Measurements from ENCODE around the gene TMED9. TPM values are rescaled to one million over a fixed set of nuclear protein-coding genes. Genes with fewer than 3 reads are reported as not detected.
"Not testable (repeated sequence)": the region's sequence is repeated elsewhere in the genome, so short reads cannot be mapped to it uniquely, and the experiment has no call there.

Gene TMED9
- total RNA-seq, 1 donor from 2014 or later: 216 TPM

DNA sequence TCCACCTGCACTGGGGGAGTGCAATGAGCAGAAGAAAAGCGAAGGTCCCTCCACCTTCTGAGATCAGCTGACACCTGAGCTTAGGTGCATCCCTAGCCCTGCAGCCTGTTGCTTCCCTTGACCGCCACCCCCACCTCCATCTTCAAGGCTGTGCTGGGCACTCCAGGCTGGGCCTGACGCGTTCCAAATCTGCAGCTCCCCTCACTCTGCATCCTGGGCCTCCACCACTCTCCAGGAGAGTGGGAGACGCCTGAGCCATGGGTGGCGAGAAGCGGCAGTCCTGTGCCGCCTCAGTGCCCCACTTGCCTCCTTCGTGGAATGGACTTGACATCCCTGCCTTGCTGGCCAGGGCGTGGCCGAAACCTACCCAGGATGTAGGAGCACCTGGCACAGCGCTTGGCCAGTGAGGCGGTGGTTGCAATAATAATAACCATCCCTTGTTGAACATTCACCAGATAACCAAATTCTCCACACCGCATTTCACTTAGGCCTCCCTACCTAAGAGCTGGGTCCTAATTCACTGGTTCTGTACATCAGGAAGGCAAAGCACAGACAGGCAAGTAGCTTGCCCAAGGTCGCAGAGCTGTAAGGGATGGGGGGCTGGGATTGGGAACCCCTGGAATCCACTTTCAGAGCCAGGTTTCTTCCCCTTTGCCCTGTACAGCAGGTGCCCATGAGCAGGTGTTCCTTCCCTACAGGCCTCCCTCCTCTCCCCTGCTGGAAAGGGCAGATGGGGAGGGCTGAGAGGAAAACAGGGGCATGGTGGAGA, 19.6 kb downstream of the TMED9 start:
- TF ChIP-seq, protein P1, sequence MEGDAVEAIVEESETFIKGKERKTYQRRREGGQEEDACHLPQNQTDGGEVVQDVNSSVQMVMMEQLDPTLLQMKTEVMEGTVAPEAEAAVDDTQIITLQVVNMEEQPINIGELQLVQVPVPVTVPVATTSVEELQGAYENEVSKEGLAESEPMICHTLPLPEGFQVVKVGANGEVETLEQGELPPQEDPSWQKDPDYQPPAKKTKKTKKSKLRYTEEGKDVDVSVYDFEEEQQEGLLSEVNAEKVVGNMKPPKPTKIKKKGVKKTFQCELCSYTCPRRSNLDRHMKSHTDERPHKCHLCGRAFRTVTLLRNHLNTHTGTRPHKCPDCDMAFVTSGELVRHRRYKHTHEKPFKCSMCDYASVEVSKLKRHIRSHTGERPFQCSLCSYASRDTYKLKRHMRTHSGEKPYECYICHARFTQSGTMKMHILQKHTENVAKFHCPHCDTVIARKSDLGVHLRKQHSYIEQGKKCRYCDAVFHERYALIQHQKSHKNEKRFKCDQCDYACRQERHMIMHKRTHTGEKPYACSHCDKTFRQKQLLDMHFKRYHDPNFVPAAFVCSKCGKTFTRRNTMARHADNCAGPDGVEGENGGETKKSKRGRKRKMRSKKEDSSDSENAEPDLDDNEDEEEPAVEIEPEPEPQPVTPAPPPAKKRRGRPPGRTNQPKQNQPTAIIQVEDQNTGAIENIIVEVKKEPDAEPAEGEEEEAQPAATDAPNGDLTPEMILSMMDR (IDR thresholded peaks at IDR 0.05): no peak
- DNase-seq (ENCODE audit: extremely low spot score, unreplicated experiment): peak; percentile 73
- H3K27ac Mint-ChIP-seq (ENCODE audit: unreplicated experiment): no peak overlapping the region
- H3K4me1 Mint-ChIP-seq (ENCODE audit: unreplicated experiment): peaks cover 13% of the 10 kb centered on the region
- no peak overlapping the region for H3K4me3 Mint-ChIP-seq (ENCODE audit: unreplicated experiment)
- no peaks in the 10 kb centered on the region for H3K9me3 Mint-ChIP-seq (ENCODE audit: unreplicated experiment)
- H3K36me3 Mint-ChIP-seq (ENCODE audit: unreplicated experiment): peaks cover 13% of the 10 kb centered on the region
- no peaks in the 10 kb centered on the region for H3K27me3 Mint-ChIP-seq (ENCODE audit: unreplicated experiment)

DNA sequence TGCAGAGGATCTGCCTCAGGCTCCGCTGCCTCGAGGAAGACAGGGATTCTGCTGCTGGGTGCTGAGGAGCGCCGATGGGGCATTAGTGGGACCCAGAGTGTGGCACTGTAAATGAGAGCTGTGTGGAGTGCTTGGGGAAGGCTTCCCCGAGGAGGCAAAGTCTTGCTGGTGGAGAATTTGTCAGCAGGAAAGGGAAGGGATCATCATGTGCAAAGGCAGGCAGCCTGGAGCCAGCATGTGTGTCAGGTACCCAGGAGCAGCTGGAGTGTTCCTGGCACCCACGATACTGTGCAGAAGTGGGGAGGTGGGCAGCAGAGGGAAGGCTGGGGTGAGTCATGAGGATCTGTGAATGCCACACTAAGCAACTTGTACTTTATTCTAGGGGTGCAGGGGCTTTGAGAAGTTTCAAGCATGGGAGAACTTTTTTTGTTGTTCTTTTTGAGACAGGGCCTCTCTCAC, 20.2 kb downstream of the TMED9 start:
- peaks cover 16% of the 10 kb centered on the region for H3K36me3 Mint-ChIP-seq (ENCODE audit: unreplicated experiment)
- no peak overlapping the region for H3K4me3 Mint-ChIP-seq (ENCODE audit: unreplicated experiment)
- no peak overlapping the region for H3K27ac Mint-ChIP-seq (ENCODE audit: unreplicated experiment)
- DNase-seq (ENCODE audit: extremely low spot score, unreplicated experiment): no peak
- no peaks in the 10 kb centered on the region for H3K27me3 Mint-ChIP-seq (ENCODE audit: unreplicated experiment)
- H3K4me1 Mint-ChIP-seq (ENCODE audit: unreplicated experiment): peaks cover 8% of the 10 kb centered on the region
- no peaks in the 10 kb centered on the region for H3K9me3 Mint-ChIP-seq (ENCODE audit: unreplicated experiment)
- TF ChIP-seq, protein P1 (IDR thresholded peaks at IDR 0.05): no peak

DNA sequence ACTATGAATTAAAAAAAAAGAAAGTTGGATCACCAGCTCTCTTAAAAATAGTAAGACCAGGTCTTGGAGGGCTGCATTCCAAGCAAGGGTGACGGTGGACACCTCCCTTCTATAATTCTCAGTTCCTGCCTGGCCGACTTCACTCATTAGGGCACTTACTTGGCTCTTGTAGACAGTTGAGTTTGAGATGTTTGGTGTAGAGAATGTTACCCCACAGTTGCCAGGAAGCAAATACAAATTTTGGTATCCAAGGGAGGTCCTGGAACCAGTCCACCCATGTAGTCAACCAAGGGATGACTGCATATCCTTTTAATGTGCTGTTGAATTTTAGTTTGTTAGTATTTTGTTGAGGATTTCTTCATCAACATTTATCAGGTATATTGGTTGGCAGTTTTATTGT, 28.6 kb downstream of the TMED9 start:
- H3K4me3 Mint-ChIP-seq (ENCODE audit: unreplicated experiment): no peak overlapping the region
- H3K36me3 Mint-ChIP-seq (ENCODE audit: unreplicated experiment): peaks cover 69% of the 10 kb centered on the region
- H3K9me3 Mint-ChIP-seq (ENCODE audit: unreplicated experiment): no peaks in the 10 kb centered on the region
- H3K27me3 Mint-ChIP-seq (ENCODE audit: unreplicated experiment): no peaks in the 10 kb centered on the region
- H3K27ac Mint-ChIP-seq (ENCODE audit: unreplicated experiment): no peak overlapping the region
- TF ChIP-seq, protein P1 (IDR thresholded peaks at IDR 0.05): no peak
- H3K4me1 Mint-ChIP-seq (ENCODE audit: unreplicated experiment): no peaks in the 10 kb centered on the region
- no peak for DNase-seq (ENCODE audit: extremely low spot score, unreplicated experiment)

DNA sequence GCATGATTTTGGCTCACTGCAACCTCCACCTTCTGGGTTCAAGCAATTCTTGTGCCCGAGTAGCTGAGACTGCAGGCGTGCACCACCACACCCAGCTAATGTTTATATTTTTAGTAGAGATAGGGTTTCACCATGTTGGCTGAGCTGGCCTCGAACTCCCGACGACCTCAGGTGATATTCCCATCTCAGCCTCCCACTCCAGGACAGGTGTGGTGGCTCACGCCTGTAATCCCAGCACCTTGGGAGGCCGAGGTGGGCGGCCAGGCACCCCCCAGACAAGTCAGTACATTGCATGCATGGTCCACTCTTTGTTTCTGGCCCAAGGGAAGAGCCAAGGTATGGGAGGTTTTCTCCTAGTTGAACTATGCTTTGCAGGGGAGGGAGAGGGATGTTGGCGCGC, 32.2 kb downstream of the TMED9 start:
- not testable (repeated sequence) for H3K9me3 Mint-ChIP-seq (ENCODE audit: unreplicated experiment); H3K27ac Mint-ChIP-seq (ENCODE audit: unreplicated experiment); H3K4me1 Mint-ChIP-seq (ENCODE audit: unreplicated experiment); H3K4me3 Mint-ChIP-seq (ENCODE audit: unreplicated experiment); H3K27me3 Mint-ChIP-seq (ENCODE audit: unreplicated experiment)
- peak; percentile 59 for DNase-seq (ENCODE audit: extremely low spot score, unreplicated experiment)
- H3K36me3 Mint-ChIP-seq (ENCODE audit: unreplicated experiment): peaks cover 48% of the 10 kb centered on the region

DNA sequence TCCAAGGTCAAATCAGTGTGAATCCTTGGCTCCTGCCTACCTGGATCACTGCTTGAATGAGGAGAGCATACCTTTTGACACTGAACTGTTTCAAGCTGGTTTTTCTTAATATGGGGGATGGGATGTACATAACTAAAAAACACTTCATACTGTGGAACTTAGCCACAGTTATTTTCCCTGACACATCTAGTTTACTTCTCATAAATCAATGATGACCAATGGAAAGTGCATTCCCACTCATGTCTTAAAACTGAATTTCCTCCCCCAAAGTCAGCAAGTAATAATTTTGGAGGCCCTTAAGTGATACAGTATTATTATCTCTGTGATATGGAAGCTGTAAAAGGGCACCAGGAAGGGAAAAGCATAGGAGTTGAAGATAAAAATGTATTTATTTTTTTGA, 38.2 kb downstream of the TMED9 start:
- not testable (repeated sequence) for H3K27ac Mint-ChIP-seq (ENCODE audit: unreplicated experiment); H3K27me3 Mint-ChIP-seq (ENCODE audit: unreplicated experiment); H3K4me3 Mint-ChIP-seq (ENCODE audit: unreplicated experiment); H3K4me1 Mint-ChIP-seq (ENCODE audit: unreplicated experiment); H3K9me3 Mint-ChIP-seq (ENCODE audit: unreplicated experiment); DNase-seq (ENCODE audit: extremely low spot score, unreplicated experiment)
- peaks cover 14% of the 10 kb centered on the region for H3K36me3 Mint-ChIP-seq (ENCODE audit: unreplicated experiment)

DNA sequence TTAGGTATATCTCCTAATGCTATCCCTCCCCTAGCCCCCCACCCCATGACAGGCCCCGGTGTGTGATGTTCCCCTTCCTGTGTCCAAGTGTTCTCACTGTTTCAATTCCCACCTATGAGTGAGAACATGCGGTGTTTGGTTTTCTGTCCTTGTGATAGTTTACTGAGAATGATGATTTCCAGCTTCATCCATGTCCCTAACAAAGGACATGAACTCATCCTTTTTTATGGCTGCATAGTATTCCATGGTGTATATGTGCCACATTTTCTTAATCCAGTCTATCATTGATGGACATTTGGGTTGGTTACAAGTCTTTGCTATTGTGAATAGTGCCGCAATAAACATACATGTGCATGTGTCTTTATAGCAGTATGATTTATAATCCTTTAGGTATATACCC, 42.9 kb downstream of the TMED9 start:
- H3K27me3 Mint-ChIP-seq (ENCODE audit: unreplicated experiment); H3K27ac Mint-ChIP-seq (ENCODE audit: unreplicated experiment); DNase-seq (ENCODE audit: extremely low spot score, unreplicated experiment); H3K4me1 Mint-ChIP-seq (ENCODE audit: unreplicated experiment); H3K4me3 Mint-ChIP-seq (ENCODE audit: unreplicated experiment): not testable (repeated sequence)
- Mint-ChIP-seq H3K36me3 (ENCODE audit: unreplicated experiment) (peaks cover 17% of the 10 kb centered on the region), H3K9me3 (ENCODE audit: unreplicated experiment) (peaks cover 13% of the 10 kb centered on the region)

DNA sequence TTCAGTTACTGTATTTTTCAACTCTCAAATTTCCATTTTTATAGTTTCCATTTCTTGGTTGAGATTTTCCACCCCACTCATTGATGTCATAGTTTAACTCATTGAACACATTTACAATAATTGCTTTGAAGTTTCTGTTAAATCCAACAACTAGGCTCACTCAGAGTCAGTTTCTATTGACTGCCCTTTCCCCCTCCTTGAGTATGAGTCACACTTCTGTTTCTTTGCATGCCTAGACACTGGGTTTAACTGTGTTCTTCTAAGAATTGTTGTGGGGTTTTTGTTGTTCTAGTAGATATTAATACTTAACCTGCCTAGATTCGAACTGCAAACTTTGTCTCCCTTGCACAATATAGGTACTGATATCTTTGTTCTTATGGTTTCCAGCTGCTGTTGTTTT, 53.5 kb downstream of the TMED9 start:
- not testable (repeated sequence) for H3K27me3 Mint-ChIP-seq (ENCODE audit: unreplicated experiment)
- H3K36me3 Mint-ChIP-seq (ENCODE audit: unreplicated experiment): peaks cover 14% of the 10 kb centered on the region

More for the DNA sequence above, 53.5 kb downstream of the TMED9 start:
- H3K4me3 Mint-ChIP-seq (ENCODE audit: unreplicated experiment); H3K9me3 Mint-ChIP-seq (ENCODE audit: unreplicated experiment); DNase-seq (ENCODE audit: extremely low spot score, unreplicated experiment); H3K27ac Mint-ChIP-seq (ENCODE audit: unreplicated experiment); H3K4me1 Mint-ChIP-seq (ENCODE audit: unreplicated experiment): not testable (repeated sequence)
